Measurements from ENCODE around the gene CBY2.
"Not testable (repeated sequence)": the region's sequence is repeated elsewhere in the genome, so short reads cannot be mapped to it uniquely, and the experiment has no call there.

The CBY2 gene

DNA sequence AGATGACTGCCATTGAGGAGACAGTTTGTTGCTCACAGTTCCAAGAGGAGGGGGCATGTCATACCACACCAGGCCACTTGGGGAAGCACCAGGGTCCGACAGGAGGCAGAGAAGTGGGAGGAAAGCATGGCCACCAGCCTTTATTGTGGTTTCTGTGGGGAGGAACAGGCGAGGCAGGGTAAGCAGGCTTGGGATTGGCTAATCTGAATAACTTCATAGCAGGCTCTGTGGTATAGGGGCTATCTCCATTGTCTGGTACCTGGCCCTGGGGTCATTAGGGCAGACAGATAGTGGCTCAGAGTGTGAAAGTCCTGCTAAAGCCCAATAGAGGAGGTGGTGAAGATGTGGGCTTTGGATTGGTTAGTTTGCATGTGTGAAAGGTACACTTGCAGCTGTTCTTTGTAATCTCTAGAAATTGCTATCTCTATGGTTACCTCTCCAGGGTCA lies 35.5 kb downstream of the CBY2 start:
- H3K27ac ChIP-seq = no peak overlapping the region
- DNase-seq (ENCODE audit: low read depth, low spot score) = no peak

DNA sequence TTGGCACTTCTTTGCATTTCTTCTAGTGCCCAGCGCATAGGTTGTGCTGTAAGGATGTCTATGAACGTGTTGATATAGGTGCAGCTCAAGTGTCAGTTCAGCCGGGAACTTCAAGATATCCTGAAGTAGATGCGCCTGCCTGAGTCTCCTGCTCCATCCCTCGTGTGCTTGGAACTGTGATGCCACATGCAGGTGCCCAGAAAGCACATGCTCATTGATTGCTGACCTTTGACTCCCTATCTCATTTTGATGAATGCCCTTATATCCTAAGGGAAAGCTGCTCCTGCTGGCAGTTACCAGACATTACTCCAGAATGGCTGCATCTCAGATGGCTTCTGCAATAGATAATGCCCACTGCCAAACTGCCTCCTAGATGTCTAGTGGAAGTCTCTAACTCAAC lies 40.9 kb downstream of the CBY2 start:
- DNase-seq (ENCODE audit: low read depth, low spot score) = no peak
- no peak overlapping the region for H3K27ac ChIP-seq

DNA sequence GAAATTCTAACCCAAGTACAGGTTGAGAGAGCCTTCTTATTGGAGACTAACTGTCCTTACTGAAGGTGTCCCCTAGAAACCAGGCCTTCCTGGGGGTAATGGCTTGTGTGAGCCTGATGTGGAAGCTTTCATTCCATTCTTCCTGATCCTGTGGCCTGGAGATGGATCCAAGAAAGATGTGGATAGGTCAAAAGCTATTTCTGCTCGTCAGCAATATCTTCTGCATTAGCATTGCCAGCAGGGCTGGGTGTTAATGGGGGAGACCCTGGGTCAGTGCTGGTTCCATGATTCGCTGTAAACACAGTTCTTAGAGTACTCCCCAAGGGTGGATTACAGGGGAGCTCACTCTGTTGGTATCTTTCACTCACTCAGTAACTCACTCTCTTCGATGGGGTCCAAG lies 42.9 kb downstream of the CBY2 start:
- no peak overlapping the region for H3K27ac ChIP-seq
- DNase-seq (ENCODE audit: low read depth, low spot score) = no peak

DNA sequence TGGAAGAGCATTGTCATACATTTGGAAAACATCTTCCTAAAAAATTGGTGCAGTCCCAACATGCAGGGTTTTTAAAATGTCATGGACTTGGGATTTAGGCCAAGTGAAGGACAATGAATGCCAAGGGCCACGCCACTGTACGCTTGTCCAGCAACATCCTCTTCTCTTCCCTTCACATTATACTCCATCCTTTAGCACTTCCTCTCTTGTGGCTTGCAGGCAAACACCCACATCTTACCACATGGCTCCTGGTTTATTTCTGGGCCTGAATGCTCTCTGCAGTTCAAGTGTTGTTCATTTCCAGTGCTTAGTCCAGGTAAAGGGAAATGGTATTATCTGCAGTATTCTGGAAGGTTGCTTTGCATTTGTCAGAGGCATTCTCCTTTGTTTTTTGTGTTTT lies 45.0 kb downstream of the CBY2 start:
- no peak overlapping the region for H3K27ac ChIP-seq
- DNase-seq (ENCODE audit: low read depth, low spot score) = no peak

DNA sequence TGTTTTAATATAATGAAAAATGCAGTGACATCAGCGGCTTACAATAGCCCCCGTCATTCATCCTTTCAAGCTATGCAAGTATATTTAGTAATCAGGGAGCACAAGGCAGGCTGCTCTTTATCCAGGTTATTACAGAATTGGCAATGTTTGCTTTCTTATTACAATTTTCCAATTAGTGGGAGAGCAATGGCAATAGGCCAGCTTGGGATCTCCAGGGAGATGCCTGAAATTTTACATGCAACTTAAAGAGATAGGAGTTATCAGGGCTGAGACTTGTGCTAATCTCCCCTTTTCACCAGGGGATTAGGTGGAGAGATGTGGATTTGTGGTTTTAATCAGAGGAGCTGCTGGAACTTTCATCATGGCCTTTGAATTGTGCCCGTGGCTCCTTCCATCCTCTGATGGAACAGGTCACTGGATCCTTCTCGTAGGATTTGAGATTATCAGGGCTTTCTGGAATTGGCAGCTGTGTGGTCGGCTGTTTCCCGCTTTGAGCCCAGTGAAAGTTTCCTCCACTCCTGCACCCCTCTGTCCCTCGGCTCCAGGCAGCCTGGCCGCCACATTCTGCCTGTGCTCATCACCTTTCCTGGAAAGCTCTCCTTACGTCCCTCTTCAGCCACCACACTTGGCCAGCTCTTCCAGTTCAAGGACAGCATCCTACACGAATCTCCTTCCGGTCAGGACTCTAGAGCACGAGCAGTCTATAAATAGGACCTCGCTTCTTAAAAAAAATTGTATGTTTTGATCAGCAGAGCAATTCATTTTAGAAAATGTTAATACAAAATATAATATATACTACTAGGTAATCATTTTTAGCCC lies 47.0 kb downstream of the CBY2 start:
- no peak for DNase-seq (ENCODE audit: low read depth, low spot score)

DNA sequence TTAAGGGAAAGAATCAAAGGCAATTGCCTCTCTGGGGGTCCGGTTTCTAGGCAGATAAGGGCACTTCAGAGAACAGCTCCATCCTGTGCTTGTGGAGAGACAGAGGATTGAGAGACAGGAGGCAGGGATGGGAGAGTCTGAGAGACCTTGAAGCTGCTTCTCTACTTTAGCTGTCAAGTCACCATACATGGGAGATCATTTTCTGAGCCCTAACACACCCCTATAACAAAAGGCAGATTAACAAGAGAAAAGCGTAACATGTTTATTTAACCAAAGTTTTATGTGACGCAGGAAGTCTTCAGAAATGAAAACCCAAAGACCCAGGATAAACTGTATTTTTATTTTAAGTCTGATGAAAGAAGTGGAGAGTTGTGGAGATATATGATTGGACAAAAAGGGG lies 48.4 kb downstream of the CBY2 start:
- no peak overlapping the region for H3K27ac ChIP-seq
- DNase-seq (ENCODE audit: low read depth, low spot score) = no peak

More for the DNA sequence above, 47.0 kb downstream of the CBY2 start:
- H3K27ac ChIP-seq = no peak overlapping the region

DNA sequence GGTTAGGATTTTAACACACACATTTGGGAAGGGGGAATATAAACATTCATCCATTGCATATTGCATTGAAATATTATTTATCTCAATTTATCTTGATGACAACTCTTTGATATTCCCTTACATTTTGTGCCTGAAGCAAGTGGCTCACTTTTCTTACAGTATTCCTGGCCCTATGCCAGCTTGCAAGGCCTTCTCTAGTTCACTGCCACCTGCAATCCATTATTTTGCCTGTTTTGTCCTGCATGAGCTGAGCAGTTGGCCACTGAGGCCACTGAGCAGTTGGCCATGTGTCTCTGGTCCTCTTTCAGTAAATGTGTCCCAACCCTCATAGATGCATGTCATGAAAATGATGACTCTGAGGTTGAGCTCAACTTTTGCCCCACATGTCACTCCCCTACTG lies 49.8 kb downstream of the CBY2 start:
- H3K27ac ChIP-seq = no peak overlapping the region
- DNase-seq (ENCODE audit: low read depth, low spot score) = no peak

DNA sequence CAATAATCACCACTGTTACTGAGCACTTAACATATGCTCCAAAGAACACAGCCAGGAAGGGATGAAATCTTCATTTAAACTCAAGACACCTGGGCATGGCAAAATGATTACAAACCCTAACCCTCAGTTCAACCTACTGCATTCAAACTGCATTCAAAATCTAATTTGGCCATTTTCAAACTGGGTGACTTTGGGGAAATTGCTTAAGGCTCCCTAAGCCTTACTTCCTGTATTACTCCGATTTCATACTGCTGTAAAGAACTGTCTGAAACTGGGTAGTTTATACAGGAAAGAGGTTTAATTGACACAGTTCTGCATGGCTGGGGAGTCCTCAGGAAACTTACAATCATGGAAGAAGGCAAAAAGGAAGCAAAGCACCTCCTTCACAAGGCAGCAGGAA lies 50.4 kb downstream of the CBY2 start:
- no peak for DNase-seq (ENCODE audit: low read depth, low spot score)
- H3K27ac ChIP-seq = no peak overlapping the region

DNA sequence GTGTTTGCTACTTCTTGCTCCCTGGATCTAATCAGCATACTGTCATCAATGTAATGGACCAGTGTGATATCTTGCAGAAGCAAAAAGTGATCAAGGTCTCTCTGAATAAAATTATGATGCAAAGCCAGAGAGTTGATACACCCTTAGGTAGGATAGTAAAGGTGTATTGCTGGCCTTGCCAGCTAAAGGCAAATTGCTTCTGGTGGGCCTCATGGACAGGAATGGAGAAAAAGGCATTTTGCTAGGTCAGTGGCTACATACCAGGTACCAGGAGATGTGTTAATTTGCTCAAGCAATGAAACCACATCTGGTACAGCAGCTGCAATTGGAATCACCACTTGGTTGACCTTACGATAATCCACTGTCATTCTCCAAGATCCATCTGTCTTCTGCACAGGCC lies 54.4 kb downstream of the CBY2 start:
- not testable (repeated sequence) for DNase-seq (ENCODE audit: low read depth, low spot score)

DNA sequence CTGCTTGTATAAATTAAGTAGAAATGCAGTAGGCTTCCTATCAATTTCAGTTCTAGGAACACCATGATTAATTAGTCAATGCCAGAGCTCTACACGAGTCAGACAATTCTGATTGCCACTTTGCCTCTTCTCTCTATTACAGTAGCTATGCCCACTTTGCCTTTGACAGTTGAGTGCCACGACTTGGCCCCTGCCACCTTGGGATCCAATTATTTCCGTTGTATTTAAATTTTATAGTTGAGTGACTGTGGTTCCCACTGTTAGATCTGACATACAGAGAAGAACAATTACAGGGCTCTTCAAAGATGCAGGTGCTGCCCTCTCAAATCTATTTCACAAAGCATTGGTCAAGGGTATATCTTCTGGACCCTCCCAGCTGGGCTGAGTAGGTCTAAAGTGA lies 55.5 kb downstream of the CBY2 start:
- not testable (repeated sequence) for DNase-seq (ENCODE audit: low read depth, low spot score); H3K27ac ChIP-seq

More for the DNA sequence above, 54.4 kb downstream of the CBY2 start:
- not testable (repeated sequence) for H3K27ac ChIP-seq

DNA sequence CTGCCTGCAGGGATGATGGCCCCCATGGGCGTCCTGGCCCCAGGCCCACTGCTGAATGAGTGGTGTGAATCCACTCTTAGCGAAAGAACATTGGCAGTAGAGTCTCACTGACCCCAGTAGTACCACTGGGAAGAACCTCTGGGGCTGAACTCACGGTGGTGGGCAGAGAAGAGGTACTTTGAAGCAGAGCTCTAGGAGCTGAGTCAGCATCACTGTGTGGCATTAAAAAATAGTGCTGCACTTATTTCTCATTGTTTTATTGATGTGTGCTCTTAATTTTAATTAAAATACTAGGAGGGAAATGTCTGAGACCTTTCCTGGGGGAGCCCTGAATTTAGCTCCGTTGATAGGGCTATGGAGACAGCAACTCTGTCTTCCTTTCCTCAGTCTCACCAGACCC lies 61.3 kb downstream of the CBY2 start:
- no peak overlapping the region for H3K27ac ChIP-seq
- DNase-seq (ENCODE audit: low read depth, low spot score) = no peak
